ENCODE data around the gene ASPG.

The ASPG gene

GRCh38 chr14:104144911-104145825 lies 59.7 kb downstream of the ASPG start:
- Histone ChIP-seq H3K9me3 (ENCODE audit: insufficient read depth, low read length) (no peaks in the 10 kb centered on the region), H3K27ac (ENCODE audit: low read depth, low read length) (no peak overlapping the region), H3K4me3 (ENCODE audit: insufficient read depth, low read length, poor library complexity, severe bottlenecking) (no peak overlapping the region), H3K36me3 (ENCODE audit: low read length) (no peaks in the 10 kb centered on the region), H2AFZ (ENCODE audit: low read depth, low read length, severe bottlenecking) (no peak overlapping the region), H3K79me2 (ENCODE audit: insufficient read depth, low read length) (no peaks in the 10 kb centered on the region), H3F3A (ENCODE audit: insufficient read depth) (no peaks in the 10 kb centered on the region), H3K9ac (ENCODE audit: low read length) (no peak overlapping the region), H4K20me1 (ENCODE audit: low read depth, low read length) (no peaks in the 10 kb centered on the region), H3K27me3 (ENCODE audit: low read length) (no peaks in the 10 kb centered on the region), H3K9me2 (replicated peaks; ENCODE audit: insufficient read depth, low read length) (no peaks in the 10 kb centered on the region), H3K4me2 (ENCODE audit: low read depth, low read length, poor library complexity, severe bottlenecking) (no peak overlapping the region)
- TF ChIP-seq EZH2phosphoT487 (conservative IDR thresholded peaks at IDR 0.05; ENCODE audit: low read length) (no peak), CTCF (IDR thresholded peaks at IDR 0.05; ENCODE audit: insufficient read depth, low read length, poor library complexity, severe bottlenecking) (no peak)

- Histone ChIP-seq H3K27me3 (ENCODE audit: low read length) (no peaks in the 10 kb centered on the region), H3K4me3 (ENCODE audit: insufficient read depth, low read length, poor library complexity, severe bottlenecking) (no peak overlapping the region), H3K9me3 (ENCODE audit: insufficient read depth, low read length) (no peaks in the 10 kb centered on the region), H4K20me1 (ENCODE audit: low read depth, low read length) (no peaks in the 10 kb centered on the region), H3K36me3 (ENCODE audit: low read length) (no peaks in the 10 kb centered on the region), H3K4me2 (ENCODE audit: low read depth, low read length, poor library complexity, severe bottlenecking) (no peak overlapping the region), H3K9ac (ENCODE audit: low read length) (no peak overlapping the region), H3K9me2 (replicated peaks; ENCODE audit: insufficient read depth, low read length) (no peaks in the 10 kb centered on the region), H3K79me2 (ENCODE audit: insufficient read depth, low read length) (no peaks in the 10 kb centered on the region), H2AFZ (ENCODE audit: low read depth, low read length, severe bottlenecking) (no peak overlapping the region), H3K27ac (ENCODE audit: low read depth, low read length) (no peak overlapping the region), H3F3A (ENCODE audit: insufficient read depth) (no peaks in the 10 kb centered on the region)
- TF ChIP-seq CTCF (IDR thresholded peaks at IDR 0.05; ENCODE audit: insufficient read depth, low read length, poor library complexity, severe bottlenecking) (no peak), EZH2phosphoT487 (conservative IDR thresholded peaks at IDR 0.05; ENCODE audit: low read length) (no peak)
Measured at GRCh38 chr14:104145826-104146601, 60.5 kb downstream of the ASPG start.

GRCh38 chr14:104146651-104147345 lies 61.3 kb downstream of the ASPG start:
- Histone ChIP-seq H3K9me2 (replicated peaks; ENCODE audit: insufficient read depth, low read length) (no peaks in the 10 kb centered on the region), H3K79me2 (ENCODE audit: insufficient read depth, low read length) (no peaks in the 10 kb centered on the region)
- TF ChIP-seq EZH2phosphoT487 (conservative IDR thresholded peaks at IDR 0.05; ENCODE audit: low read length): no peak
- TF ChIP-seq CTCF (IDR thresholded peaks at IDR 0.05; ENCODE audit: insufficient read depth, low read length, poor library complexity, severe bottlenecking): no peak

More at GRCh38 chr14:104146651-104147345, 61.3 kb downstream of the ASPG start:
- Histone ChIP-seq H2AFZ (ENCODE audit: low read depth, low read length, severe bottlenecking) (no peak overlapping the region), H3K4me2 (ENCODE audit: low read depth, low read length, poor library complexity, severe bottlenecking) (no peak overlapping the region), H3F3A (ENCODE audit: insufficient read depth) (no peaks in the 10 kb centered on the region), H3K27me3 (ENCODE audit: low read length) (no peaks in the 10 kb centered on the region), H3K9ac (ENCODE audit: low read length) (no peak overlapping the region), H3K27ac (ENCODE audit: low read depth, low read length) (no peak overlapping the region), H3K4me3 (ENCODE audit: insufficient read depth, low read length, poor library complexity, severe bottlenecking) (no peak overlapping the region), H3K36me3 (ENCODE audit: low read length) (no peaks in the 10 kb centered on the region), H3K9me3 (ENCODE audit: insufficient read depth, low read length) (no peaks in the 10 kb centered on the region), H4K20me1 (ENCODE audit: low read depth, low read length) (no peaks in the 10 kb centered on the region)
